Left cardiac atrium (tissue), 4 donors: ENCODE measurements around the gene COMP. TPM values are rescaled to one million over a fixed set of nuclear protein-coding genes. Genes with fewer than 3 reads are reported as not detected.

ENCODE experiments used
- ATAC-seq, 2 donors: fragments of 200-7000 bp; cut with Tn5 transposase; one replicate each; pipeline ENCODE4 v1.9.1; 2020; ENCODE audit warnings: mild to moderate bottlenecking in 2 of 2, moderate library complexity in 2 of 2
- DNase-seq: peaks from one replicate; pipeline ENCODE4 v3.0.0-alpha.2; 2020
- intact Hi-C, 2 donors: fragments of 100-400 bp; cut with DNase I; formaldehyde crosslinking; loops; one replicate each; pipeline versions ENCODE4 v1.14.1 to v1.15.1; 2022 to 2023
- total RNA-seq, 2 donors: library from RNA; stranded (reverse); fragmentation: NEBNext Ultra II Directional; extraction: Animal tissue kit (Norgen Biotek cat#: 25700); gene quantifications; one replicate each; pipeline ENCODE4 v1.2.1, GENCODE V29; 2021
- donor health status: DM: no; HTN: yes; CAD: no.
- donor health status: DM: no; HTN: yes; CAD: no; lungs with severe emphysema.
- donor health status: DM: yes; HTN: yes; CAD: no.
- donor health status: Dilated cardiomyopathy.

COMP gene
- total RNA-seq, 2 donors from 2014 or later = 6.5 to 9.8 TPM

DNA sequence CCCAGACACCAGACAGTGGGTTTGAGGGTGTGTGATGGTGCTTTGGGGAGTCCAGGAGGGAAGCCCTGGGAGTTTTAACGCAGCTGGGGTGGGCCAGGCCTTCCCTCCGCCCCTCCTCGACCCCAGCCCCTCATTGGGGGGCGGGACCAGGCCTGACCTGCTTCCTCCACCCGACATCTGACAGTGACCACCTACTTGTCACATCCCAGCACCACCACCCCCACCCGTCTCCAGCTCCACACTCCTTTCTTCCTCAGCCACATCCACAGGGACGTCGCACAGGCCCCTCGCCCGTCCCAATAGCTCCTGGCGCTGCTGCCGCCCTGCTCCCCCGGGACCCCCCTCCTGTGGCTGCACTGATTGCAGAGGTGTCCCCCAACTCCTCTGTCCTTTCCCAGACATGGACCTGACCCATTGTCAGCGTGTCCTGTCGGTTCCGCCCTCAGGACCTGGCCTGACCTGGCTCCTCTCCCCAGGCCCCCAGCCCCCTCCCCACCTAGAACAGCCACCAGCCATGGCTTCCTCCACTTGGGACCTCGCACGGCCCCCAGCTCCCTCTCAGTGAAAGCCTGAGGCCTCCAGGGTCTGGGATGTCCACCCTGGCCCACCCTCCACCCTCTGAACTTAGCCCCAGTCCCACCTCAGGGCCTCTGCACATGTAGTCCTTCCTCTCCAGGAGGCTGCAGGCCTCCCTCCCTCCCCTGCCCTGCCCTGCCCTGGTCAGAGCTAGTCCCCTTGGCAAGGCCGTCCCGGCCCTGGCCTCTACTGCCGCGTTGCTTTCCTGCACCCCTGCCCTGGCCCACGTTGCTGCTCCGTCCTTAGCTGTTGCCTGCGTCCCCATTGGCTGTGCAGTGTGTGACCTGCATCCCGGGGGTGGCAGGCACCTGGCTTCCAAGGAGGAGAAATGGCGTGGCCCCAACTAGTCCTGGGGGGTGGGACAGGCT is 30.4 kb downstream of the COMP start:
- no peak for ATAC-seq
- DNase-seq = no peak
- intact Hi-C loops = no loop called here

GRCh38 chr19:18759995-18760426 is 31.1 kb downstream of the COMP start:
- intact Hi-C loops = no loop called here
- ATAC-seq (no peak), DNase-seq (no peak)

DNA sequence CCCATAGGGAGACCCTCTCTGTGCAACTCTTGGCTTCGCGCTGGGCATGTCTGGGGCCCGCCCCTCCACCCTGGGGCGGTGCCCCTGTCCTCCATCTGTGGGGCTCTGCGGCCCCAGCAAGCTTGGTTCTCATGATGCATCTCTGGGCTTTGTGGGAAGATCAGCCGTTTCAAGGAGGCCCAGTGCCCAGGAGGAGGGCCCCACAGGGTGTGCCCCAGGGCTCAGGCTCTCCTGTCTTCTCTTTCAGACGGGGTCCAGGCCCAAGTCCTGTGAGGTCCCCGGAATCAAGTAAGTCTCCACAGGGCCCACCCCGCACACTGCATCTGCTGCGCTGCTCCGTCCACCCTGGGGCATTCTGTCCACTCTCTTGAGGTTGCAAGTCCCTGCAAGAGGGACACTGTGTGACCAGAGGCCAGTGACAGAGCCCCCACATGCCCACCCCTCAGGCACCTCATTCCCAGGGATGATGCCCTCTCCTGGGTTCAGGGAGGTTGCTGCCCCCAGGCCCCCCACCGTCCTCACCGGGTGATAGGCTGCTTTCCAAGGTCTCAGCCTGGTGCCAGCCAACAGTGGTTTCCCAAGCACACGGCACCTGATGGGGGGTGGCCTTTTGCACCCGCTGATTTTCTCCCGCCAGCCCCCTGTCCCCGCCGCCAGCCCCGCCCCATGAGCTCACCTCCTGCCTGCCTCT is 31.7 kb downstream of the COMP start:
- no peak for ATAC-seq
- intact Hi-C loops = no loop called here
- no peak for DNase-seq

GRCh38 chr19:18756896-18757295 is 34.2 kb downstream of the COMP start:
- intact Hi-C loops = no loop called here
- no peak for ATAC-seq
- no peak for DNase-seq

GRCh38 chr19:18754501-18754900 is 36.6 kb downstream of the COMP start:
- DNase-seq = no peak
- intact Hi-C loops = no loop called here

DNA sequence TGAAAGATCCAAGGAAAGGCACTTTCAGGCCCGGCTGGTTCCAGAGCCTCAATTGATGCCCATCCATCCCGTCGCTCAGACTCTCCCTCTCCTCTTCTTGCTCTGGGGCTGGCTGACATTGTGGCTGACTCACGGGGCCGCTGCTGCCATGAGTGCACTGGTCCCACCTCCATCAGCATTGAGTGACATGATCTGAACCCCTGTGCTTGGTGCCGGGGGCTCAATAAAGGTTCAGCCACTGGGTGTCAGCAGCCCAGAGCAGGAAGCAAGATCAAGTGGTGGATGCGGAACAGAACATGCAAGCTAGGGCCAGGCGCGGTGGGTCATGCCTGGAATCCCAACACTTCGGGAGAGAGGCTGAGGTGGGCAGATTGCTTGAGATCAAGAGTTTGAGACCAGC is 39.5 kb downstream of the COMP start:
- no peak for ATAC-seq
- intact Hi-C loops = no loop called here
- no peak for DNase-seq

More at GRCh38 chr19:18754501-18754900, 36.6 kb downstream of the COMP start:
- ATAC-seq = no peak

DNA sequence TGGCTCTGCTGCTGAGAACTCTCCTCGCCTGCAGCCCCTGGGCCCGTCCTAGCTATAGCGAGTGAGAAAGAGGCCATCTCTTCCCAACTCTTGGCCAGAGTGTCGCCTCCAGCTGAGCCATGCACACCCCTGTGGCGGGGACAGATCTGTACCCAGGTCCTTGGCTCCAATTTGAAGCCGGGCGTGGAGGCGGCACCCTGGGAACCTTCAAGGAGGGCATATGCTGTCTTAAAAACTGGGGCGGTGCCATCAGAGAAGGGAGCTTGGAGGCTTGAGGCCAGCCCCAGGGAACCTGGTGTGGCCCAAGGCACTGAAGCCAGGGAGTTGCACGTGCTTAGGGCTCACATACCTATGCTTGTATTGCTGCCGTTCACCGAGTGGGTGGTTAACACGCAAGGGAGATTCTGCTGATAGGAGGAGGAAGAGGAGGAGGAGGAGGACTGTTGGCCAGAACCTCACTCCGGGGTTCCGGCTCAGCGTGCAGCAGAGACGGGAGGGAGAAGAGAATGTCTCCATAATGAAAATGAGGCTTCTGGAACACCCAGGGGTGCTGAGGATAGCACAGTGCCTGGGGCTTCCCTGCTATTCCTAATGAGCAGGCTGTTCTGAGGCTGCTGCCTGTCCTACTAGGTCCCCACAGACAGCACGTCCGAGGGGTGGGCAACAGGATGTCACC is 40.7 kb downstream of the COMP start:
- ATAC-seq (no peak), DNase-seq (no peak)
- intact Hi-C loops = no loop called here

DNA sequence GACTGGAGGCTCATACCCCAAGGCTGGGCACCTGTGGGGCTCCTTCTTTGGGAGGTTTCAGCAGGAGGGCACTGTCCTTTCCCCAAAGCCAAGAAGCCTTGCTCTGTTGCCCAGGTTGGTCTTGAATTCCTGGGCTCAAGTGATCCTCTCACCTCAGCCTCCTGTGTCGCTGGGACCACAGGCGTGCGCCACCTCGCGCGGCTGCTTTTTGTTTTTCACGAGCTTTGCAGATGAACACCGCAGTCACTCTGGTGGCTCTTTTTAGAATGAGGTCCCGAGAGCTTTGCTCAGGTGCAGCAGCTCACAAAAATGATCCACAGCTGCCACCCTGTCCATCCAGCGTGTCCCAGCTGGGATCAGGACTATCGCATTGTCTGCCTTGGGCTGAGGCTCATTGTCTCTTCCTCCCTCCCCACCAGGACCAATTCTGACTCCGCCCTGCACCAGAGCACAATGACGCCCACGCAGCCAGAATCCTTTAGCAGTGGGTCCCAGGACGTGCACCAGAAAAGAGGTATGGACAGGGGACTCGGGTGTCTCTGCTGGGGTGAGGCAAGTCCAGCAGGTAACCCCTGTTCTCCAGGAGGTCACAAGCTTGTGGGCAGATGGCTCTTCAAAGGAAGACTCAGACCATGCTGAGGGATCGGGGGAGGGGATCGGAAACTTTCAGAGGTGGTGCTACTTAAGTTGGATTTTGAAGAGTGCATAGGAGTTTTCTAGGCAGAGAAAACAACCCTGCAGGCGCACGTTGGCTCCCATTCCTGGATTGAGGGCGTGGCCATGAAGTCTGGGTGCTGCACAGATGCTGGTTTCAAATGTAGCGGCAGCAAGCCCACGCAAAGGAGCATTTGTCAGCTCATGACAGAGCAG is 41.5 kb downstream of the COMP start:
- DNase-seq (no peak), ATAC-seq (no peak)
- intact Hi-C loops = no loop called here

DNA sequence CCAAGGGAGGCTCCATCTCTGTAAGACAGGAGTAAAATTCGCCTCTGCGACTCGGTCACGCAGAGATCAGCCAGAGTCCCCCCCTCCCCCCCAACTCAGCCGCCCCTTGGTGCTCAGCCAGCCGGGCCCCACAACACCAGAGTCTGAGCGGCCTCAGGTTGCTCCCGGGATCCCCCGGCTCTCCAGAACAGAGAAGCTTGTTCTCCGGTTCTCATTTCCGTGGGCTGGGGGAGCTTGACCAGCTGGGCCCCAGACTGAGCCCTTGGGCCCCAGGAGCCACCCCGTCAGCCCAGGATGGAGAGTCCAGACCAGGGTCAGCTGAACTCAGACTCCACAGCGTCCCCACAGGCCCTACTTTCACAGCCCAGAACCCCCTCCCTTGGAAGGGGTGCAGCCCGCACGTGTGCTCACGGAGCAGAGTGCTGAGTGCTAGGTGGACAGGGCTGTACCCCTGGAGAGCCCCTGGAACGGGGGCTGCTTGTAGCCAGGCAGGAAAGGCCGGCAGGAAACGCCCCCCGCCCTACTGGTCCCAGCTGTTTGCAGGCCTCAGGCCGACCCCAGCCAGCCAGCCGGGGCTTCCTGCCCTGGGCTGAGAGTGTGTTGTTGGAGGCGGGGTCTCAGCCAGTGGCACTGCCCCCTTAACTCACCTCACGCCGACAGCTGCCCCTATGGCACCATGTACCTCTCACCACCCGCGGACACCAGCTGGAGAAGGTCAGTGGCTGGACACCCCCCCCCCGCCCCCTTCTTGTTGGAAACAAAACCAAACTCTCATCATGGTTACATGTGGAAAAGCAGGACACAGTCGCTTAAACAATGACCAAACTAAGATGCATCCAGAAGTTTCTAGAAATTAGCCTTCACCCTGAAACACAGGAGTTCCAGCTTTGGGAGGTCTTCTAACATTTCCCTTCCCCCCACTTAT is 44.4 kb downstream of the COMP start:
- ATAC-seq = no peak
- intact Hi-C loops = no loop called here
- DNase-seq = no peak

- ATAC-seq = no peak
- intact Hi-C loops = no loop called here
These were observed 45.2 kb downstream of the COMP start for GRCh38 chr19:18745931-18746330.

GRCh38 chr19:18745012-18745735 is 45.9 kb downstream of the COMP start:
- ATAC-seq (peak; percentile 11 to 51), DNase-seq (no peak)
- intact Hi-C loops = no loop called here

More at GRCh38 chr19:18745931-18746330, 45.2 kb downstream of the COMP start:
- no peak for DNase-seq

- no peak for DNase-seq
- no peak for ATAC-seq
- intact Hi-C loops = no loop called here
These were observed 47.2 kb downstream of the COMP start for GRCh38 chr19:18743784-18744418.

DNA sequence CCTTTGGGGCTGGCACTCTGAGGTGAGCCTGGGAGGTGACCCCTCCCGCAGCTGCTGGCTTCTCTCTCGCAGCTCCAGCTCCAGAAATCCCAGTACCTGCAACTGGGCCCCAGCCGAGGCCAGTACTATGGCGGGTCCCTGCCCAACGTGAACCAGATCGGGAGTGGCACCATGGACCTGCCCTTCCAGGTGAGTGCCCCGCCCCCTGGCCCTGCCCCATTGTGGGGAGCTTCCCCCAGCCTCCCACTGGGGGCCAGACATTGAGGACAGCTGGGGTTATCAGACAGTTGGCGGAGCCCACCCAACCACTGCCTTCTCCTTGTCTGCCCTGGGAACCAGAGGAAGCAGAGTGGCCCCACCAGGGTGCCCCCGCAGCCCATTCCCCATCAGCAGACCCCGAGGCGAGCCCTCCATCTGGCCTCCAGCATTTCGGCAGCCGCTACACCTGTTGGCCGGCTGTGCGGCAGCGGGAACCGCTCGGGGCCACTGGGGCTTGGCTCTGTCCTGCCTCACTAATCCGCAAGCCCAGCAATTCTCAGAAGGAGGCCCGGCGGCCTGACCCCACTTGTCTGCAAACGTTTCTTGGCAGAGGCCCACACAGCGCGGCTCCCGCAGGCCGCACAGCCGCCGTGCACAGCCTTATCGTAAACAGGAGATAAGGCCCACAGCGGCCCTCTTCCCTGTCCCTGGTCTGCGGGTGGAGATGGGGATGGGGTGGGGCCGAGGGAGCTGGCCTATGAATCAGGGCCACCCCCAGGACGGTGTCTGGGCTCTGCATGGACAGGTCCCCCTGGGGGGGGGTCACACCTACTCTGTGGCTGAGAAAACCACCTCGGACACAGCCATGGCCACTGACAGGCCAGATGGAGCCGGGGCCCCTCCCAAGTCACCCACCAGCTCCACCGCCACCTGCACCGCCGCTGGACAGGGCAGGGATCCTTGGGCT is 48.0 kb downstream of the COMP start:
- ATAC-seq = peak; percentile 82
- peak; percentile 82 for DNase-seq
- intact Hi-C loops = no loop called here

DNA sequence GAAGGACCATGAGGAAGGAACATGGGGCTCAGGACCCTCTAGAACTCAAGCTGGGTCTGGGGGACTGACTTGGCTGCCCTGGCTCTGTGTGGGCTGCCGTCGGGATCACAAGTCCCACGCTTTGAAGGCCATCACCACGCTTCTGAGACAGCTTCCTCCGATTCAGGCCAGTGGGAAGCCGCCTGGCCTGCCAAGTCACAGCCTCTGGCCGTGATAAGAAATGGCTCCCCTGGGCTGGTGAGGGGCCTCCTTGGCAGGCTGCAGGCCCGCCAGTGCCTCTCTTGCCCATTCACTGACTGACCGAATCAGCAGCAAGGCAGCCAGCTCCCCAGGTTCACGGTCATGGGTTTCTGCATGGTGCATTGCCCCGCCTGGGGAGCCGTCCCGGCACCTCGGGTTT is 48.8 kb downstream of the COMP start:
- intact Hi-C loops = no loop called here
- ATAC-seq = no peak
- no peak for DNase-seq
